ENCODE data around the gene ANKRD50.

GRCh38 chr4:124697441-124697840 lies 15.1 kb downstream of the ANKRD50 start:
- TF ChIP-seq CTCF (IDR thresholded peaks at IDR 0.05): no peak
- no peak for TF ChIP-seq POLR2AphosphoS5 (IDR thresholded peaks at IDR 0.05; ENCODE audit: low read depth, low read length)
- TF ChIP-seq SIN3A (IDR thresholded peaks at IDR 0.05; ENCODE audit: borderline replicate concordance, insufficient read depth, low read depth, low read length): no peak
- no peak for TF ChIP-seq REST (IDR thresholded peaks at IDR 0.05; ENCODE audit: insufficient read depth in 1 of 2, low read depth in 2 of 2, low read length in 1 of 2)
- no peak for TF ChIP-seq TCF7L2 (IDR thresholded peaks at IDR 0.05; ENCODE audit: low read depth, low read length)

Data from Panc1 (cell line).